Stimulated activated CD4-positive, alpha-beta T cell treated with anti-CD3 and anti-CD28 coated beads, TNF-alpha, amount 100 ng/mL, for 4 hours (primary cell): Measurements from ENCODE around the gene LCORL.
"Not testable (repeated sequence)": the region's sequence is repeated elsewhere in the genome, so short reads cannot be mapped to it uniquely, and the experiment has no call there.

Experiments used
- DNase-seq, 3 experiments: peaks; one replicate each; pipeline ENCODE4 v3.0.0-alpha.2; 2020; ENCODE audit warnings: low read depth in 3 of 3

The LCORL gene

GRCh38 chr4:18020145-18020670 lies 1.3 kb downstream of the LCORL start:
- peak in 1 of 3 experiments; percentile 1 for DNase-seq

GRCh38 chr4:18014269-18014668 lies 7.3 kb downstream of the LCORL start:
- DNase-seq, result no peak

- no peak for DNase-seq
Measured at GRCh38 chr4:18012807-18013462, 8.6 kb downstream of the LCORL start.

GRCh38 chr4:18012134-18012806 lies 9.3 kb downstream of the LCORL start:
- DNase-seq, result no peak

GRCh38 chr4:18007625-18008024 lies 13.9 kb downstream of the LCORL start:
- no peak for DNase-seq

- not testable (repeated sequence) for DNase-seq
Measured at GRCh38 chr4:18006432-18006831, 15.1 kb downstream of the LCORL start.

- DNase-seq, result no peak
Measured at GRCh38 chr4:17997129-17997528, 24.4 kb downstream of the LCORL start.

- no peak for DNase-seq
Measured at GRCh38 chr4:17995165-17995564, 26.4 kb downstream of the LCORL start.

- no peak for DNase-seq
Measured at GRCh38 chr4:17985832-17986231, 35.7 kb downstream of the LCORL start.

- no peak for DNase-seq
Measured at GRCh38 chr4:17981063-17981462, 40.5 kb downstream of the LCORL start.

GRCh38 chr4:17968721-17969120 lies 52.8 kb downstream of the LCORL start:
- no peak for DNase-seq

GRCh38 chr4:17967078-17967477 lies 54.5 kb downstream of the LCORL start:
- DNase-seq, result no peak

- DNase-seq, result no peak
Measured at GRCh38 chr4:17966312-17966711, 55.2 kb downstream of the LCORL start.

GRCh38 chr4:17964576-17964975 lies 57.0 kb downstream of the LCORL start:
- no peak for DNase-seq

- no peak for DNase-seq
Measured at GRCh38 chr4:17962171-17962570, 59.4 kb downstream of the LCORL start.

GRCh38 chr4:17961249-17961648 lies 60.3 kb downstream of the LCORL start:
- DNase-seq, result no peak

- DNase-seq, result no peak
Measured at GRCh38 chr4:17958181-17958580, 63.4 kb downstream of the LCORL start.

- no peak for DNase-seq
Measured at GRCh38 chr4:17957688-17958087, 63.9 kb downstream of the LCORL start.

GRCh38 chr4:17956245-17956644 lies 65.3 kb downstream of the LCORL start:
- no peak for DNase-seq

GRCh38 chr4:17945303-17945702 lies 76.3 kb downstream of the LCORL start:
- no peak for DNase-seq

- DNase-seq, result no peak
Measured at GRCh38 chr4:17941731-17942130, 79.8 kb downstream of the LCORL start.

GRCh38 chr4:17939054-17939453 lies 82.5 kb downstream of the LCORL start:
- DNase-seq, result no peak

- no peak for DNase-seq
Measured at GRCh38 chr4:17934286-17934685, 87.3 kb downstream of the LCORL start.
